A673 (cell line): ENCODE results near the gene SSBP2.

Source experiments
- EZH2 ChIP-seq: fragments of 200-600 bp; sonication (generic); IDR thresholded peaks from 2 replicates; pipeline ENCODE4 v1.6.1; 2017; ENCODE audit warnings: borderline replicate concordance, low read depth, mild to moderate bottlenecking, mixed read lengths, antibody characterized with exemption, low read length; ENCODE audit not compliant: poor library complexity, severe bottlenecking
- TF ChIP-seq, protein P1 (sequence below): fragments of 300-800, 200-600 bp; sonication (generic); conservative IDR thresholded peaks from 2 replicates; pipeline ENCODE4 v1.5.1; 2017; ENCODE audit warnings: low read depth, mild to moderate bottlenecking, antibody characterized with exemption, low read length, moderate library complexity, mixed read lengths

DNA sequence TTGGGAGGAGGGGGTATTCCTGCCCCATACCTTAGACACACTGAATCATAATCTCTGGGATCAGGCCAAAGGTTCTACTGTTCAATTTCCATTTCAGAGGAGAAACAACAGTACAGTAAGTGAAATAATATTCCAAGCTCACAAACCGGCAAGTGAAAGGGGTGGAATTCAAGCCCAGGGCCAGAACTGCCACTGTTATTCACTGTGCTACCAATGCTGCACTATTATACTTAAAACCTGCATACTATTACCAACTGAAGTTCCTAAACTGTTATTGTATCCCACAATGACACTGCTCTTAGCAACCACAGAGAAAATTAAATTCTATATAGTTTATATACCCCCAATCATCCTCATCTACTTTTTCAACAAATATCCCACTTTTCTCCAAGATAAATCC is 24.6 kb downstream of the SSBP2 start:
- TF ChIP-seq, protein P1, sequence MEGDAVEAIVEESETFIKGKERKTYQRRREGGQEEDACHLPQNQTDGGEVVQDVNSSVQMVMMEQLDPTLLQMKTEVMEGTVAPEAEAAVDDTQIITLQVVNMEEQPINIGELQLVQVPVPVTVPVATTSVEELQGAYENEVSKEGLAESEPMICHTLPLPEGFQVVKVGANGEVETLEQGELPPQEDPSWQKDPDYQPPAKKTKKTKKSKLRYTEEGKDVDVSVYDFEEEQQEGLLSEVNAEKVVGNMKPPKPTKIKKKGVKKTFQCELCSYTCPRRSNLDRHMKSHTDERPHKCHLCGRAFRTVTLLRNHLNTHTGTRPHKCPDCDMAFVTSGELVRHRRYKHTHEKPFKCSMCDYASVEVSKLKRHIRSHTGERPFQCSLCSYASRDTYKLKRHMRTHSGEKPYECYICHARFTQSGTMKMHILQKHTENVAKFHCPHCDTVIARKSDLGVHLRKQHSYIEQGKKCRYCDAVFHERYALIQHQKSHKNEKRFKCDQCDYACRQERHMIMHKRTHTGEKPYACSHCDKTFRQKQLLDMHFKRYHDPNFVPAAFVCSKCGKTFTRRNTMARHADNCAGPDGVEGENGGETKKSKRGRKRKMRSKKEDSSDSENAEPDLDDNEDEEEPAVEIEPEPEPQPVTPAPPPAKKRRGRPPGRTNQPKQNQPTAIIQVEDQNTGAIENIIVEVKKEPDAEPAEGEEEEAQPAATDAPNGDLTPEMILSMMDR, result no peak
- no peak for TF ChIP-seq EZH2
